ENCODE results near the gene BICDL1.

GRCh38 chr12:119964123-119964522 lies 24.9 kb upstream of the BICDL1 start:
- TF ChIP-seq, protein P1, sequence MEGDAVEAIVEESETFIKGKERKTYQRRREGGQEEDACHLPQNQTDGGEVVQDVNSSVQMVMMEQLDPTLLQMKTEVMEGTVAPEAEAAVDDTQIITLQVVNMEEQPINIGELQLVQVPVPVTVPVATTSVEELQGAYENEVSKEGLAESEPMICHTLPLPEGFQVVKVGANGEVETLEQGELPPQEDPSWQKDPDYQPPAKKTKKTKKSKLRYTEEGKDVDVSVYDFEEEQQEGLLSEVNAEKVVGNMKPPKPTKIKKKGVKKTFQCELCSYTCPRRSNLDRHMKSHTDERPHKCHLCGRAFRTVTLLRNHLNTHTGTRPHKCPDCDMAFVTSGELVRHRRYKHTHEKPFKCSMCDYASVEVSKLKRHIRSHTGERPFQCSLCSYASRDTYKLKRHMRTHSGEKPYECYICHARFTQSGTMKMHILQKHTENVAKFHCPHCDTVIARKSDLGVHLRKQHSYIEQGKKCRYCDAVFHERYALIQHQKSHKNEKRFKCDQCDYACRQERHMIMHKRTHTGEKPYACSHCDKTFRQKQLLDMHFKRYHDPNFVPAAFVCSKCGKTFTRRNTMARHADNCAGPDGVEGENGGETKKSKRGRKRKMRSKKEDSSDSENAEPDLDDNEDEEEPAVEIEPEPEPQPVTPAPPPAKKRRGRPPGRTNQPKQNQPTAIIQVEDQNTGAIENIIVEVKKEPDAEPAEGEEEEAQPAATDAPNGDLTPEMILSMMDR (conservative IDR thresholded peaks at IDR 0.05; ENCODE audit: low read depth, low read length): no peak
- no peak for TF ChIP-seq EZH2 (IDR thresholded peaks at IDR 0.05; ENCODE audit: low read length, unreplicated experiment)

Data from PC-3 (cell line).